Measurements from ENCODE around the gene FAM111B.
"Not testable (repeated sequence)": the region's sequence is repeated elsewhere in the genome, so short reads cannot be mapped to it uniquely, and the experiment has no call there.

FAM111B gene

DNA sequence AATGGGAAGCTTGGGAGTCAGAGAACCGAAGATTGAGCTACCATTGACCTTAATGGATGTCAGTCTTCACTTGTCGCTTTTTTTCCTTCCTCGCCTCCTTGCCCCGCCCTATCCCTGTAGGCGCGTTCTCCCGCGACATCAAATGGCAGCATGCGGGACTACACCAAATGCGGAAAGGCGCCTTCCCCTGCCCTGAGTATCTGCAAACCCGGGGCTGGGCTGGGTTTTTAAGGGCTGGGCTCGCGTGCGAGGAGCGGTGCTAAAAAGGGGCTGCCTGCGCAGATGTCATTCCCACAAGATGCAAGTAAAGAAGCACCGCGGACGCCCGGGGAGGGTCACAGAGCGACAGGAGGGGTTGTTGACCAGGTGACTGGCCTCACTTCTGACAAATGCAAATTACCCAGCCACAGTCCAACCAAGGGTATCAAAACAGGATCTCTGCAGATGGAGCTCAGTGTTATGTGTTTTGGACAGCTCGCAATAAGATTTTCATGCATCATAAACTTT is 4.7 kb upstream of the FAM111B start:
- peak; percentile 18 for DNase-seq (ENCODE audit: low spot score)

DNA sequence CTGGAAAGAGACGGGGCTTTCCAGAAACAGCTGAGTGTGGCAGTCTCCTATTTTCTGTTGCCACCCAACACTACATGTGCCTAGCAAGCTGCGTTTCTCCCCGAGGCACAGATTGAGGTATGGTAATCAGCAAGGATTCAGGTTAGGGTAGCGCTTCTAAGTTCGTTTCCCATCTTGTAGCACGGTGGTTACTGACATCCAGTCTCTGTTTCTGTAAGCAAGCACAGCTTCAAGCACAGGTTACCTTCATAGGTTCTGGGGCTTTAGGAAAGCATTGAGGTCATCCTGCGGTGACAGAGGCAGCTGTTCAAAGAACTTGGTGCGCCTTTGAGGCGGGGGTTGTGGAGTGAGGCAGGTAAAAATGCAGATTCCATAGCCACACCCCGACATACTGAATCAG is 684 bp downstream of the FAM111B start:
- DNase-seq (ENCODE audit: low spot score): not testable (repeated sequence)

DNA sequence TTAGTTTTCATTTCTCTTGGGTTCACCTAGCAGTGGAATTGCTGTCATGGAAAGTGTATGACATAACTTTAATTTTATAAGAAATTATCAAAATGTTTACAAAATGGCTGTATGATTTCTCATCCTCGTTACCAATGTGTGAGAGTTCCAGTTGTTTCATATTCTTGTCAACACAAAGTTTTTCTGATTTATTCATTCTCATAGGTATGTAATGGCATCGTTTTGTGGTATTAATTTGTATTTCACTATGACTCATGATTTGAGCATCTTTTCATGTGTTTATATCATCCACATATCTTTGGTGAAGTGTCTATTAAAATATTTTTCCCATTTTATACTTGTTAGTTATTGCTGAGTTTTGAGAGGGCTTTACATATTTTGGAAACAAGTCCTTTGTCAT is 5.5 kb downstream of the FAM111B start:
- no peak for DNase-seq (ENCODE audit: low spot score)

DNA sequence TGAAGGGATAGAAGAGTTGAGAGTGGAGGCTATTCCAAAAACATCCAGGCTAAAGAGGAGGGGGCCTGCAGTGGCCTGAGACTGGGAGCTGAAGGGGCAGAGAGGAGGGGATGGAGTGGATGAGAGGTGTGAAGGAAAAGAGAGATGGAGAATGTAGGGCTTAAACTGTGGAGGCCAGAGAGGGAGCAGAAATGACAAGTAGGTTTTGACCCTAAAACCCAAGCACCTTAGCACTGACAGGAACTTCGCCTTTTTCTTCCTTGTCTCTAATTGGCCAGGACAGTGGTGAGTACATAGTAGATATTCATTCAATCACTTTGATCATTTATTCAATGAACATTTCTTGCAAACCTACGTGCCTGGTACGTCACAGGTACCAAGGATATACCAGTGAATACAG is 7.3 kb downstream of the FAM111B start:
- DNase-seq (ENCODE audit: low spot score): no peak

DNA sequence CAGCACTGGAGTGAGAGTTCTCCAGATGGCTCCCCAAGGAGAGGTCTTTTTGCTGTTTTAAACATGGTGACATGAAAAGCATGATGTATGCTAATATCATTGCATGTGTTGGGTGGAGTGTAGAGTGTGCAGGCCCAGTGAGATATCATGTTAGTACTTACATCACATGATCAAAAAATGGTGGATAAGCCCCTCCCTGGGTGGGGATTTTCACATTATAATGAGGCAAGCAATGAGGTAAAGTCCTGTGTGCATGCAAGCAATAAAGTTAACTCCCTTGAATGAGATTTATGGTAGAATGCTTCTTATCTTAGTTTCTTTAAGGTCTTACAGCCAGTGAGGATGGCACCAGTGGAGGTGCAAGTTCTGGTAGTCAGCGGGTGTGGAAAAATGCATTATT is 8.5 kb downstream of the FAM111B start:
- DNase-seq (ENCODE audit: low spot score): no peak

DNA sequence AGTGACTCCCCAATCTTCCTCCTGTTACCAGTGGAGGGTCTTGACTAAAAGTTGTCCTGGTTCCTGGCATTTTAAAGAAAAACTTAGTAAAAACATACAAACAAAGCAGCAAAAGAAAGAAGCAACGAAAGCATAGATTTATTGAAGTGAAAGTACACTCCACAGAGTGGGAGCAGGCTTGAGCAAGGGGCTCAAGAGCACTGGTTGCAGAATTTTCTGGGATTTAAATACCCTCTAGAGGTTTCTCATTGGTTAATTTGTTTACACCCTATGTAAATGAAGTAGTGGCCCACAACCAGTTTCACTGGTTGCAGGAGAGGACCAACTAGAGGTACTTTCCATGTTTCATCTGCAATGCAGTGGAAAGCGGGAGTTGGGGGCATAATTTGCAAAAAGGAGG is 10.7 kb downstream of the FAM111B start:
- DNase-seq (ENCODE audit: low spot score): no peak

DNA sequence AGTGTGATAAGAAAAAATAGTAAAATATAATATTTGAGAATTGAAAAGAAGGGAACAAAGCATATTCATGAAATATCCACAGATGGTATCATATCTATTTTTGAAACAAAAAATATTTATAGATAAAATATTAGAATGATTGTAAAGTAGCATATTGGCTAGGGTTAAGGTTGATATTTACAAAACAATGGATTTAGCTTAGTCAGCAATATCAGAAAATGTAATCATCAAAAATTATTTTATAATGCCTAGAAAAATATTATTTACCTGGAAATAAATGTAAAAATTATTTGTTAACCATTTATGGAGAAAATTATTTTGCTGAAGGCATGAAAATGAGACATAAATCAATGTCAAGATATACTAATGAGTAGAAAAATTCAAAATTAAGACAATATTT is 12.8 kb downstream of the FAM111B start:
- no peak for DNase-seq (ENCODE audit: low spot score)

DNA sequence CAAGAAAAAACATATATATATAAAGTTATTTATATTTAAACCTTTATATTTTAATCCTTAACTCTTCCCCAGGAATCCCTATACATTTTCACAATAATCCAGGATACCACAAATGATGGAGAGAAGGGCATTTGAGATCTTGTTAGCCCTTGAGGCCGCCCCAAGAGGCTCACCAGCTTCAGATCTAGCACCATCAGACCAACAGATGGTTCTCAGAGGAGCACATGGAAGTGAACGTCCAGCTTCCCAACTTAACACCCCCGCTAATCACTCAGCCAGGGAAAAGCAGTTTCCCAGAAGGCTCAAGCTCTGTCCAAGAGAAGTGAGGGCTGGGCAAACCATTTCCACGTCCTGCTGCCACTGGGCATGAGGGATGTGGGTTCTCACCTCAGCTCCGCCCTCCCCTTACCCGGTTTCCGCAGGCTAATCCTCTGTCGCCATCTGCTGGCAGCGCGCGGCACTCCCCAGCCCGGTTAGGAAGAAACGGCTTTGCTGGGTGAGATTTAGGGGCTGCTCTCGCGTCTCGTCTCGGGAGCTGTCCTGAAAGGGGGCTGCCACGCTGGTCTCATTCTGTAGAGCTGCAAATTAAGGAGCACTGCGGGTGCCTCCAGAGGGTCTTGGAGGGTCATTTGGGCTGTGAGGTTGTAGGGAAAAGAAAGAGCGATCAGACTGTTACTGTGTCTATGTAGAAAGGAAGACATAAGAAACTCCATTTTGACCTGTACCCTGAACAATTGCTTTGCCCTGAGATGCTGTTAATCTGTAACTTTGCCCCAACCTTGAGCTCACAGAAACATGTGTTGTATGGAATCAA is 28.8 kb downstream of the FAM111B start:
- DNase-seq (ENCODE audit: low spot score): peak; percentile 77

DNA sequence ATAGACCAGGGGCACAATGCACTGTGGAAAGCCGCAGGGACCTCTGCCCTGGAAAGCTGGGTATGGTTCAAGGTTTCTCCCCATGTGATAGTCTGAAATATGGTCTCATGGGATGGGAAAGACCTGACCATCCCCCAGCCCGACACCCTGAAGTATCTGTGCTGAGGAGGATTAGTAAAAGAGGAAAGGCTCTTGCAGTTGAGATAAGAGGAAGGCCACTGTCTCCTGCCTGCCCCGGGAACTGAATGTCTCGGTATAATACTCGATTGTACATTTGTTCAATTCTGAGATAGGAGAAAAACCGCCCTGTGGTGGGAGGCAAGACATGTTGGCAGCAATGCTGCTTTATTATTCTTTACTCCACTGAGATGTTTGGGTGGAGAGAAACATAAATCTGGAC is 29.5 kb downstream of the FAM111B start:
- not testable (repeated sequence) for DNase-seq (ENCODE audit: low spot score)

DNA sequence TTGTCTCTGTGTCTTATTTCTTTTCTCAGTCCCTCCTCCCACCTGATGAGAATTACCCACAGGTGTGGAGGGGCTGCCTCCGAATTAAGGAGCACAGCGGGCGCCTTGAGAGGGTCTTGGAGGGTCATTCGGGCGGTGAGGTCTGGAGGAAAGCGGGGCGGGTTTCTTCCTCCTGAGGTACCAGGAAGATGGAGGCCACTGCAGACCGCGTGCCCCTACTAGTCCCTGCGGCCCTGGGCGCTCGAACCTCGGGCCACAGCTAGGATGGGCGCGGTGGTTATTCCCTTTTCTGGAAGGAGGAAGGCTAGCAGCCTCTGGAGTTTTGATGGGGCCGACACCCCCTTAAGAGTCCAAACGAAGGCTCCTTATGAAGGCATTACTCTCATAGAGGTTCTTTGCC is 30.2 kb downstream of the FAM111B start:
- DNase-seq (ENCODE audit: low spot score): no peak

DNA sequence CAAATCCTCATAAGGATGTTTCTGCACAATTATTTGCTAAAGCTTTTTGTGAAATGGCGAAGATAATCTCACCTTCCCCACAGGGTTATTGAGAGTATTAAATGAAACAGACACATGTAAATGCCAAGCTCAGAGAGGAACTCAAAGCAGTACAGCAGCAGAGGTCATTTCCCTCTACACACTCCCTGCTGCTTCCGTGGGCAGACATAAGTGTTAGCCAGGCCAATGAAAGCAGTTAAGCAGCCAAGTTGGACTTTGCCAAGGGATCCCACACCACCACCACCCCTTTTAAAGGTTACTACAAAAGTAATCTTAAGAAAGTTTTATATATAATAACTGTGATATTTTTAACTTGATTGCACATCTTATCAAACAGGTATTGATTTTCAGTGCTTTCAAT is 31.6 kb downstream of the FAM111B start:
- no peak for DNase-seq (ENCODE audit: low spot score)

DNA sequence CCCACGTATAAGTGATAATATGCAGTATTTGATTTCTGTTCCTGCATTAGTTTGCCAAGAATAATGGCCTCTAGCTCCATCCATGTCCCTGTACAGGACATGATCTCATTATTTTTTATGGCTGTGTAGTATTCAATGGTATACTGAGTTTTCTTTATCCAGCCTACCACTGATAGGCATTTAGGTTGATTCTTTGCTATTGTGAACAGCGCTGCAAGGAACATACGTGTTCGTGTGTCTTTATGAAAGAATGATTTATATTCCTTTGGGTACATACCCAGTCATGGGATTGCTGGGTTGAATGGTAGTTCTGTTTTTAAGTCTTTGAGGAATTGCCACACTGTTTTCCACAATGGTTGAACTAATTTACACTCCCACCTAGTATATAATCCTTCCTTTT is 34.2 kb downstream of the FAM111B start:
- no peak for DNase-seq (ENCODE audit: low spot score)

DNA sequence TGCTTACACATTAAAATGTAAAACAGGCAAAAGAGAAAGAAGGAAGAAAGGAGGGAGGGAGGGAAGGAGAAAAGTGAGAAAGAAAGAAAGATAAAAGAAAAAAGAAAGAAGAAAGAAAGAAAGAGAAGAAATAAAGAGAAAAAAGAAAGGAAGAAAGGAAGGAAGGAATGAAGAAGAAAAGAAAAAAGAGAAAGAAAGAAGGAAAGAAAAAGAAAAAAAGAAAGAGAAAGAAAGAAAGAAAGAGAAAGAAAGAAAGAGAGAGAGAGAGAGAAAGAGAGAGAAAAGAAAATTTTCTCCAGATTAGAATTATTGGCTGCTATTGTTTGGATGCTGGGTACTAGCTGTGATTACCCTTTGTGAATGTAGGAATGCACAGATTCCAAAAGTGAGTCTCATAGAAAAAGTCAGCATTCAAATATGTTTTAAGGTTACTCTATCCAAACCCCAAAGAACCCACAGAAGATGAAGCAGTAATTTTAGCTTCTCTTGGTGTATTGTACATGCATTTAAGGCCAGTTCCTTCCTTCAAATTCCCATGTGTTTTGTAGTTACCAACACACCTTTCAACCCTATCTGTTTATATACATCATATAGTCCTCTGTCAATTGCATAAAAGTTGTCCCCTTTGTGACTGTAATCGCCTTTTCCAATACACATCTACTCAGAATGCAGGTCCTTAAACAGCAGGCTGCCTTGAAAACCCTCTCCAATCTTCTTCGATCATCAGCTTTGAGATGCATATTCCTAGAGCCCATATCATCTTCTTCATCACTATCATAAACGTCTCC is 34.8 kb downstream of the FAM111B start:
- DNase-seq (ENCODE audit: low spot score): no peak

DNA sequence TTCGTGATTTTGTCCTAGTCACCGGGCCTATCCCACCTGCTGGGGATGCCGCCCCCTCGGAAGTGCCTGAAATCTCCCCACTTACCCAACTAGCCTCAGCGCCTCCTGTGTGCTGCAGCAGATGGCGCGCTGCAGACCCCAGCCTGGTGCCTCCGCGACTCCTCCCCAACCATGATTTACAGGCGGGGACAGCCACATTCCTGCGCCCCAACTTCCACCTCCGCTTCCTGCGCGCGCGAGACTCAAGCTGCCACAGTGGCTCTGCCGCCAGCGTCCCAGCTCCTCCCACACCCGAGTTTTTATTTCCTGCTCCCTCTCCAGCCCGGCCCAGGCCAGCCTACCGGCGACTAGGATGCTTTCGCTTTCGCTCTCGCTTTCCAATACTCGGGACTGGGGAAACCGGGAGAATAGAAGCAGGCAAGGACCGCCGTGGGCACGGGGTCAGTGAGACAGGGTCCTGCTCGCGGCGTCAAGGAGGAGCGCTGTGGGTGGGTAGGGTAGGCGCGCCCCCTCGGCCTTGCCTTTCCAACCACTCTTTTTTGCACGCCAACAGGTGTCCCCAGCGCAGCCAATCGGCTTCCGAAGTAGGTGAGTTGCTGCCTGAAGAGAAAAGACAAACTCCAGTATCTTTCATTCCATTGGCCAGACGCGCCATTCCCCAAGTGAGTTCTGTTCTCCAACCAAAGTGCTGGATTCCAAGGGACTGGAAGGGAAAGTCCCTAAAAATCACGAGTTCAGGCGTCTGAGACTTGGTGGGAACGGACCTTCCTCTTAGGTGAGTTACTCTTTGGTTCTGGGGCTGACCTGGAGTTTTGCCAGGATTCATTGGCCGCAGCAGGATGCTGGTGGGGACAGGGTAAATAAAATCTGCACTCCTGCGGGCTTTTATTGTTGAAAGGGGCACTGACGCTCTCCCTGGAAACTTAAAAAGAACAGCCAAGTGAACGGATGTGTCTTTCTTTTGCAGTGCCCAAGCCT is 35.8 kb downstream of the FAM111B start, which contains the start of gene FAM111A:
FAM111A (plus strand) TSS at position 327 of the 978 bp plus-strand sequence. CDS start 6,017 bp downstream, outside the sequence.
- peak; percentile 81 for DNase-seq (ENCODE audit: low spot score)

DNA sequence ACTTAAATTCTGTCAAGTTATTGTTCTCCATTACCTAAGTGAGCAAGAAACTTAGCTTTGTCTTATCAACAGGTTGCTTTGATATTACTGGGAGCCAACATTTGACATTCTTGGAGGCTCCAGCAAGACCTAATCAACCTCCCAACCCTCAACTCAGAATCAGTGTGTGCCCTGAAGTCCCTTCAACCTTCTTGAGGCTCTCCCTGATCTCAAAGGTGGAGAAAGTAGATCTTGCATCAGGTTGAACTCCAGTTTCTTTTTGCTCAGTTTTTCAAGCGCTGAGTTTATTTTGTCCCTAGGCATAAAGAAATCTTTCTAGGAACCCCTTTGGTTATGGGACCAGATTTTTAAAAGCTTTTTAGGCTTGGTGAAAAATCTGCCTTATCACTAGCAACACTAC is 37.1 kb downstream of the FAM111B start:
- DNase-seq (ENCODE audit: low spot score): peak; percentile 18

DNA sequence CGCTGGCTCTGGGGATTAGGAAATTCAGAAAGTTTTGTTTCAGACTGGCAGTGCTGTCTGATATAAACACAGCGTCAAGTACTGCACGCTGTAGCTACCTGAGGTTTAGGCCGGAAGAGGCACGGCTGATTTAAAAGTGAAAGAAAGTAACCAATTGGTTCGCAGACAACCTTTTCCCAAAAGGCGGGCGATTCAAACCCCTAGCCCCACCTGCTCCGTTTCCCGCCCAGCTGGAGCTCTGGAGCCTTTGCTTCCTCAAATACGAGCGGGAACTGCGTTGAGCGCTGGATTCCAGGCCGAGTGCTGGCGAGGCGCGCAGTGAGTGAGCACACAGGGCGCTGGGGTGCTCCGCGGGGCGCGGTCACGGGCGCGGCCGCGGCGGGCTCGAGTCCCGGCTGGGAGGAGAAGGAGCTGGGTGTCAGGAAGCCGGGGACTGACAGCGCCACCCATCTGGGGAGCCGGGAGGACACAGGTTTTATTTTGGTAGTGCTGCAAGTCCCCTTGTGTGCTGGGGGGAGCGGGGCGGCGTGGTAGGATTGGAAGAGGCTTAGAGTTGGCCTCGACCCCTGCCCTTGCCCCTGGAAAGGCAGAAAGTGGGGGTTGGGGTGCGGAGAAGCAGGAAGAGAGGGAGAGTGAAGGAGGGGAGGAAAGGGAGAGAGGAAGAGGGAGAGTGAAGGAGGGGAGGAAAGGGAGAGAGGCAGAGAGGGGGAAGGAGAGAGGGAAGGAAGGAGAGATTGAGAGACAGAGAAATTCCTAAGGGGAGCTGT is 37.7 kb downstream of the FAM111B start:
- DNase-seq (ENCODE audit: low spot score): peak; percentile 75

DNA sequence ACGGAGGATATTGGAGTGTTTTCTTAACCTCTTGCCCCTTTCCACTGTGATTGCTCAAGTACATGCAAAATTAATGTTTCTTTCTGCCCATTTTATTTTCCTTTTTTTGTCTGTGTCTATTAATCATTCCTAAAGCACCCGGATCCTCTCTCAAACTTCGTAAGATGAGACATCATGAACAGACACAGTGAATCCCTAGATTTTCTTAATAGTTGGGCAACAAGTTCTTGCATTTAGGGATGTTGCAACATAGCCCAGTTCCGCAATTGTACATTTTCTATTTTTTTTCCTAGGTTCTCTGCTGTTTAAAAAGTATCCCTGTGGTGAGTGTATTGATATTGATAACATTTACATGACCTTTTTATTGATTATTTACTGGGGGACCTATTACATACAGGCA is 38.5 kb downstream of the FAM111B start:
- DNase-seq (ENCODE audit: low spot score): no peak

DNA sequence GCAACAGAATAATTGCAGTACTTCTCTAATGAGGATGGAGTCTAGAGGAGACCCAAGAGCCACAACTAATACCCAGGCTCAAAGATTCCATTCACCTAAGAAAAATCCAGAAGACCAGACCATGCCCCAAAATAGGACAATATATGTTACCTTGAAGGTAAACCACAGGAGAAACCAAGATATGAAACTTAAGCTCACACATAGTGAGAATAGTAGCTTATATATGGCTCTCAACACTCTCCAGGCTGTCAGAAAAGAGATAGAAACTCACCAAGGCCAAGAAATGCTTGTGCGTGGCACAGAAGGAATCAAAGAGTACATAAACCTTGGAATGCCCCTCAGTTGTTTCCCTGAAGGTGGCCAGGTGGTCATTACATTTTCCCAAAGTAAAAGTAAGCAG is 44.7 kb downstream of the FAM111B start:
- DNase-seq (ENCODE audit: low spot score): no peak

DNA sequence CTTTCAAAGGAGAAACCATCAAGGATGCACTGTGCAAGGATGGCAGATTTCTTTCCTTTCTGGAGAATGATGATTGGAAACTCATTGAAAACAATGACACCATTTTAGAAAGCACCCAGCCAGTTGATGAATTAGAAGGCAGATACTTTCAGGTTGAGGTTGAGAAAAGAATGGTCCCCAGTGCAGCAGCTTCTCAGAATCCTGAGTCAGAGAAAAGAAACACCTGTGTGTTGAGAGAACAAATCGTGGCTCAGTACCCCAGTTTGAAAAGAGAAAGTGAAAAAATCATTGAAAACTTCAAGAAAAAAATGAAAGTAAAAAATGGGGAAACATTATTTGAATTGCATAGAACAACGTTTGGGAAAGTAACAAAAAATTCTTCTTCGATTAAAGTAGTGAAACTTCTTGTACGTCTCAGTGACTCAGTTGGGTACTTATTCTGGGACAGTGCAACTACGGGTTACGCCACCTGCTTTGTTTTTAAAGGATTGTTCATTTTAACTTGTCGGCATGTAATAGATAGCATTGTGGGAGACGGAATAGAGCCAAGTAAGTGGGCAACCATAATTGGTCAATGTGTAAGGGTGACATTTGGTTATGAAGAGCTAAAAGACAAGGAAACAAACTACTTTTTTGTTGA is 45.4 kb downstream of the FAM111B start:
- DNase-seq (ENCODE audit: low spot score): no peak

DNA sequence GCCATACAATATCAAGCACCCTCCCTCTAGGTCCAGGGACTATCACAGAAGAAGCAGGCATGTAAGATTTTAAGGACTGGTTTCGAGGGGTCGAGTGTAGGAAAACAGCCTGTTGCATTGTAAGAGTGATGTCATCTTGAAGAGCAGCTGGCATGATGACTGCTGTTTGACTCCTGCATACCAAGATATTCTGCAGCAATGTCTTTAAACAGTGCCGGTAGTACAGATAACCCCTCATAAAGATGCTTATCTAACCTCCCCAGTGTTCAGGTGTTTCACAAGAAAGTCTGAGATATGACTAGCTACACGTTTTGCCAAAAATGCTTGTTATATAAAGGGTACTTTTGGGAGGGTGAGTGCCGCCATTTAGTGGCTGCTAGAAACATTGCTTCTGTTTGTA is 47.6 kb downstream of the FAM111B start:
- DNase-seq (ENCODE audit: low spot score): no peak

DNA sequence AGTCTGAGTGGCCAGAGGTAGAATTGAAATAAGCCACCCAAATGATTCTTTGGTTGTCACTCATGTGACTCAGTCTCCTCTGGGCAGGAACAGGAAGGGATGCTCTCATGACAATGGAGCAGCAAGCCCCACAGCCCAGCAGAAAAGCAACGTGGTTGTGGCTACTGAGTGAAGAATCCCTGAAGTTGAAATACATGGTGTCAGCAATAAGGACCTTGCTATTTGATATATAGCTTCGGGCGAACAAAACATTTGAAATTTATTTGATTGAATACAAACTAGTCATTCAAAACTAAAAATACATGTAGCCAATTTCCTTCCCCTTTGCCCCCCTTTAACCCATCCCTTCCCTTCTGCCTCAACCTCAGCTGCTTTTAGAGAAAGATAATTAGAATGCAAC is 50.4 kb downstream of the FAM111B start:
- DNase-seq (ENCODE audit: low spot score): no peak
